GM23248 (cell line): ENCODE data around the gene AQR. TPM values are rescaled to one million over a fixed set of nuclear protein-coding genes. Genes with fewer than 3 reads are reported as not detected.

Source experiments
- DNase-seq: peaks from one replicate; pipeline ENCODE4 v3.0.0-alpha.2; 2015
- H2AFZ ChIP-seq: fragments of 200-600 bp; sonication (generic); 2 replicates; pipeline ENCODE4 v1.6.1; 2016; ENCODE audit warnings: antibody characterized with exemption
- H3F3A ChIP-seq: fragments of 200-600 bp; sonication (generic); 2 replicates; pipeline ENCODE4 v1.6.1; 2016; ENCODE audit warnings: mild to moderate bottlenecking, antibody characterized with exemption, mixed run types; ENCODE audit not compliant: insufficient read depth
- H3K27ac ChIP-seq: fragments of 200-600 bp; sonication (generic); 2 replicates; pipeline ENCODE4 v1.5.1; 2016; ENCODE audit warnings: mild to moderate bottlenecking
- H3K27me3 ChIP-seq: fragments of 200-600 bp; sonication (generic); replicated peaks from 2 replicates; pipeline ENCODE4 v1.6.1; 2016; ENCODE audit warnings: mild to moderate bottlenecking; ENCODE audit not compliant: insufficient read depth
- H3K36me3 ChIP-seq: fragments of 200-600 bp; sonication (generic); 2 replicates; pipeline ENCODE4 v1.6.1; 2016; ENCODE audit warnings: low read depth, mild to moderate bottlenecking
- H3K4me1 ChIP-seq: fragments of 200-600 bp; sonication (generic); 2 replicates; pipeline ENCODE4 v1.6.1; 2016; ENCODE audit warnings: mild to moderate bottlenecking; ENCODE audit not compliant: insufficient read depth
- H3K4me2 ChIP-seq: fragments of 200-600 bp; sonication (generic); one replicate; pipeline ENCODE4 v1.6.1; 2016; ENCODE audit warnings: mild to moderate bottlenecking; ENCODE audit not compliant: unreplicated experiment
- H3K4me3 ChIP-seq: fragments of 200-600 bp; sonication (generic); 2 replicates; pipeline ENCODE4 v1.5.1; 2016; ENCODE audit warnings: mild to moderate bottlenecking
- H3K79me2 ChIP-seq: fragments of 200-600 bp; sonication (generic); 2 replicates; pipeline ENCODE4 v1.6.1; 2016; ENCODE audit warnings: mild to moderate bottlenecking; ENCODE audit not compliant: insufficient read depth
- H3K9ac ChIP-seq: fragments of 200-600 bp; sonication (generic); 2 replicates; pipeline ENCODE4 v1.6.1; 2016; ENCODE audit warnings: mild to moderate bottlenecking
- H3K9me2 ChIP-seq: fragments of 200-600 bp; sonication (generic); 2 replicates; pipeline ENCODE4 v1.6.1; 2016; ENCODE audit warnings: mixed run types, mild to moderate bottlenecking, moderate library complexity; ENCODE audit not compliant: insufficient read depth
- H3K9me3 ChIP-seq: fragments of 200-600 bp; sonication (generic); one replicate; pipeline ENCODE4 v1.6.1; 2017; ENCODE audit warnings: low read depth
- H4K20me1 ChIP-seq: fragments of 200-600 bp; sonication (generic); 2 replicates; pipeline ENCODE4 v1.6.0; 2016; ENCODE audit not compliant: insufficient read depth
- EZH2 ChIP-seq: fragments of 200-600 bp; sonication (generic); IDR thresholded peaks from 2 replicates; pipeline ENCODE4 v1.6.1; 2018; ENCODE audit warnings: antibody characterized with exemption, mild to moderate bottlenecking; ENCODE audit not compliant: insufficient read depth, poor library complexity, severe bottlenecking
- EZH2phosphoT487 ChIP-seq: fragments of 200-600 bp; sonication (generic); IDR thresholded peaks from 2 replicates; pipeline ENCODE4 v1.6.1; 2018; ENCODE audit warnings: antibody characterized with exemption, moderate library complexity, mild to moderate bottlenecking, low read depth; ENCODE audit not compliant: insufficient read depth
- WGBS, 2 experiments: methylation state at CpG; one replicate each; pipeline ENCODE4 v1.1.6; 2015 to 2017; ENCODE audit warnings: low lambda C conversion rate in 2 of 2, low coverage in 1 of 2; ENCODE audit errors: missing lambda C conversion rate in 2 of 2; 5-methylcytosine and 5-hydroxymethylcytosine counted together
- in situ Hi-C: fragments of 300-500 bp; cut with MboI; formaldehyde crosslinking; loops from 2 replicates; pipeline ENCODE4 v1.15.0; 2020
- polyA plus RNA-seq: library from polyadenylated mRNA; unstranded; fragments of >200 nt; fragmentation: Nextera tagmentation; extraction: Ambion mirVana; gene quantifications from 2 replicates; pipeline ENCODE4 v1.2.1, GENCODE V29; 2016
- total RNA-seq: library from RNA; depleted of rRNA; stranded (reverse); fragments of >200 nt; shearing (Covaris generic); gene quantifications from 2 replicates; pipeline ENCODE4 v1.2.3, GENCODE V29; 2014; rRNA removed

The AQR gene
- total RNA-seq: 17.8 and 18.2 TPM in 2 replicates
- polyA plus RNA-seq: 14.3 and 14.7 TPM in 2 replicates

- Histone ChIP-seq H3K9ac (peak within 1 kb of the TSS; percentile 93), H3K27ac (peak within 1 kb of the TSS; percentile 59), H3K4me3 (peak within 1 kb of the TSS; percentile 97), H2AFZ (peak within 1 kb of the TSS; percentile 96), H3K36me3 (no peaks in the 10 kb centered on the region), H3K4me2 (peak within 1 kb of the TSS; percentile 86), H4K20me1 (no peaks in the 10 kb centered on the region), H3K79me2 (peaks cover 50% of the 10 kb centered on the region), H3K9me3 (no peaks in the 10 kb centered on the region), H3K4me1 (peaks cover 15% of the 10 kb centered on the region; the same call in 1 of the 2 replicates), H3K27me3 (no peaks in the 10 kb centered on the region), H3K9me2 (no peaks in the 10 kb centered on the region), H3F3A (0 out of 2 replicates have a peak, but pooled peaks cover 9% of the 10 kb centered on the region)
- TF ChIP-seq EZH2phosphoT487 (no peak), EZH2 (no peak)
- in situ Hi-C loops: no loop called here
- DNase-seq: peak; percentile 100
- WGBS, 2 experiments: 1% methylated on average over 44 of the region's 44 CpGs
These were observed at the start of gene AQR for GRCh38 chr15:34969340-34970097. Gene AQR (minus strand): TSS chr15:34969742. CDS start chr15:34969613, 129 bp downstream.

- DNase-seq: no peak
- no peaks in the 10 kb centered on the region for H3K36me3 ChIP-seq
- no peaks in the 10 kb centered on the region for H3F3A ChIP-seq
- TF ChIP-seq EZH2phosphoT487 (no peak), EZH2 (no peak)
- peaks cover 6% of the 10 kb centered on the region; the same call in 1 of the 2 replicates for H3K4me1 ChIP-seq
- no peak overlapping the region for H3K4me3 ChIP-seq
- H3K4me2 ChIP-seq: no peak overlapping the region
- H3K79me2 ChIP-seq: no peaks in the 10 kb centered on the region
- in situ Hi-C loops: no loop called here
- no peaks in the 10 kb centered on the region for H3K9me2 ChIP-seq
- H3K9ac ChIP-seq: no peak overlapping the region
- no peak overlapping the region for H3K27ac ChIP-seq
- H3K9me3 ChIP-seq: no peaks in the 10 kb centered on the region
- no peak overlapping the region for H2AFZ ChIP-seq
- no peaks in the 10 kb centered on the region for H4K20me1 ChIP-seq
- H3K27me3 ChIP-seq: no peaks in the 10 kb centered on the region
These were observed 44.7 kb upstream of the AQR start for GRCh38 chr15:35014241-35014640.

- Histone ChIP-seq H3K9ac (no peak overlapping the region), H3K27ac (no peak overlapping the region), H3K27me3 (no peaks in the 10 kb centered on the region), H3K4me3 (no peak overlapping the region), H3K9me3 (no peaks in the 10 kb centered on the region), H4K20me1 (no peaks in the 10 kb centered on the region), H3K36me3 (no peaks in the 10 kb centered on the region), H3K4me1 (peaks cover 6% of the 10 kb centered on the region; the same call in 1 of the 2 replicates), H3F3A (no peaks in the 10 kb centered on the region), H3K4me2 (no peak overlapping the region), H2AFZ (no peak overlapping the region), H3K79me2 (no peaks in the 10 kb centered on the region), H3K9me2 (no peaks in the 10 kb centered on the region)
- in situ Hi-C loops: no loop called here
- WGBS, 2 experiments: 26 to 32% methylated on average over 4 of the region's 4 CpGs
- no peak for TF ChIP-seq EZH2phosphoT487
- TF ChIP-seq EZH2: no peak
- no peak for DNase-seq
These were observed 43.8 kb upstream of the AQR start for GRCh38 chr15:35013370-35013769.

- no peaks in the 10 kb centered on the region for H3K9me2 ChIP-seq
- H3K9me3 ChIP-seq: no peaks in the 10 kb centered on the region
- no peak overlapping the region for H3K9ac ChIP-seq
- H3K36me3 ChIP-seq: no peaks in the 10 kb centered on the region
- WGBS, 2 experiments: 63 to 67% methylated on average over 2 of the region's 2 CpGs
- H3K79me2 ChIP-seq: no peaks in the 10 kb centered on the region
- H3K4me3 ChIP-seq: no peak overlapping the region
- no peaks in the 10 kb centered on the region for H4K20me1 ChIP-seq
- in situ Hi-C loops: no loop called here
- no peaks in the 10 kb centered on the region for H3K4me1 ChIP-seq
- no peak overlapping the region for H2AFZ ChIP-seq
- H3K27ac ChIP-seq: no peak overlapping the region
- no peaks in the 10 kb centered on the region for H3K27me3 ChIP-seq
- H3F3A ChIP-seq: no peaks in the 10 kb centered on the region
- TF ChIP-seq EZH2: no peak
- TF ChIP-seq EZH2phosphoT487: no peak
- no peak for DNase-seq
- H3K4me2 ChIP-seq: no peak overlapping the region
These were observed 37.9 kb upstream of the AQR start for GRCh38 chr15:35007397-35007796.
